ENCODE results near the gene WNT11. TPM values are rescaled to one million over a fixed set of nuclear protein-coding genes. Genes with fewer than 3 reads are reported as not detected.

Gene WNT11
- total RNA-seq, 1 experiment from 2014 or later: not detected

DNA sequence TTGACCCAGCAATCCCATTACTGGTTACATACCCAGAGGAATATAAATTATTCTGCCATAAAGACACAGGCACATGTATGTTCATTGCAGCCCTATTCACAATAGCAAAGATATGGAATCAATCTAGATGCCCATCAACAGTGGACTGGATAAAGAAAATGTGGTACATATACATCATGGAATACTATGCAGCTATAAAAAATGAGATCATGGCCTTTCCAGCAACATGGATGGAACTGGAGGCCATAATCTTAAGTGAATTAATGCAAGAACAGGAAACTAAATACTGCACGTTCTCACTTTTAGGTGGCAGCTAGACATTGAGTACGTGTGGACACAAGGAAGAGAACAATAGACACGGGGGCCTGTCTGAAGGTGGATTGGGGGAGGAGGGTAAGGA is 15.1 kb upstream of the WNT11 start:
- Histone ChIP-seq H2BK20ac (ENCODE audit: low read depth, low read length, poor library complexity, severe bottlenecking) (no peak overlapping the region), H3K79me1 (ENCODE audit: insufficient read depth, low read depth, low read length, poor library complexity, severe bottlenecking) (no peaks in the 10 kb centered on the region), H2AFZ (ENCODE audit: low read length) (no peak overlapping the region), H3K27ac (ENCODE audit: insufficient read length, low read depth, low read length) (no peak overlapping the region), H3K79me2 (ENCODE audit: insufficient read depth, low read length) (no peaks in the 10 kb centered on the region), H2BK5ac (ENCODE audit: insufficient read length, low read length) (no peak overlapping the region), H2BK15ac (ENCODE audit: low read depth, low read length) (no peak overlapping the region), H3K4ac (ENCODE audit: low read depth, low read length) (no peak overlapping the region), H3K27me3 (ENCODE audit: insufficient read depth, low read length) (no peaks in the 10 kb centered on the region), H2BK120ac (ENCODE audit: low read depth, low read length, poor library complexity, severe bottlenecking) (no peak overlapping the region), H4K91ac (ENCODE audit: insufficient read length, low read depth, low read length) (no peak overlapping the region), H2BK12ac (ENCODE audit: insufficient read length, low read depth, low read length) (no peak overlapping the region), H3K23ac (ENCODE audit: insufficient read length, low read depth, low read length) (no peak overlapping the region), H3K4me2 (ENCODE audit: insufficient read depth, insufficient read length, low read length) (no peak overlapping the region), H3T11ph (ENCODE audit: low read length) (no peak overlapping the region), H3K23me2 (ENCODE audit: insufficient read length, low read depth, low read length, poor library complexity, severe bottlenecking) (no peaks in the 10 kb centered on the region), H3K4me1 (ENCODE audit: insufficient read depth, low read length) (0 out of 2 replicates have a peak, but pooled peaks cover under 1% of the 10 kb centered on the region), H3K18ac (ENCODE audit: insufficient read length, low read depth, low read length) (no peak overlapping the region), H4K20me1 (ENCODE audit: control insufficient read depth, insufficient read depth, insufficient read length) (no peaks in the 10 kb centered on the region), H3K56ac (ENCODE audit: insufficient read length, low read depth, low read length) (no peak overlapping the region), H3K9ac (ENCODE audit: extremely low read depth, insufficient read length, low read length) (no peak overlapping the region), H3K14ac (ENCODE audit: insufficient read depth, low read length) (no peak overlapping the region), H4K8ac (replicated peaks; ENCODE audit: insufficient read length, low read depth, low read length) (no peak overlapping the region), H2AK5ac (ENCODE audit: insufficient read length, low read length) (no peak overlapping the region), H3K9me3 (ENCODE audit: control insufficient read depth, low read depth, low read length) (no peaks in the 10 kb centered on the region), H4K5ac (ENCODE audit: insufficient read length, low read depth, low read length) (no peak overlapping the region)
- no peak for DNase-seq
- H3K27me3 Mint-ChIP-seq (ENCODE audit: low read depth): peaks cover 21% of the 10 kb centered on the region
- H3K9me3 Mint-ChIP-seq: no peaks in the 10 kb centered on the region
- TF ChIP-seq, protein P1, sequence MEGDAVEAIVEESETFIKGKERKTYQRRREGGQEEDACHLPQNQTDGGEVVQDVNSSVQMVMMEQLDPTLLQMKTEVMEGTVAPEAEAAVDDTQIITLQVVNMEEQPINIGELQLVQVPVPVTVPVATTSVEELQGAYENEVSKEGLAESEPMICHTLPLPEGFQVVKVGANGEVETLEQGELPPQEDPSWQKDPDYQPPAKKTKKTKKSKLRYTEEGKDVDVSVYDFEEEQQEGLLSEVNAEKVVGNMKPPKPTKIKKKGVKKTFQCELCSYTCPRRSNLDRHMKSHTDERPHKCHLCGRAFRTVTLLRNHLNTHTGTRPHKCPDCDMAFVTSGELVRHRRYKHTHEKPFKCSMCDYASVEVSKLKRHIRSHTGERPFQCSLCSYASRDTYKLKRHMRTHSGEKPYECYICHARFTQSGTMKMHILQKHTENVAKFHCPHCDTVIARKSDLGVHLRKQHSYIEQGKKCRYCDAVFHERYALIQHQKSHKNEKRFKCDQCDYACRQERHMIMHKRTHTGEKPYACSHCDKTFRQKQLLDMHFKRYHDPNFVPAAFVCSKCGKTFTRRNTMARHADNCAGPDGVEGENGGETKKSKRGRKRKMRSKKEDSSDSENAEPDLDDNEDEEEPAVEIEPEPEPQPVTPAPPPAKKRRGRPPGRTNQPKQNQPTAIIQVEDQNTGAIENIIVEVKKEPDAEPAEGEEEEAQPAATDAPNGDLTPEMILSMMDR (conservative IDR thresholded peaks at IDR 0.05): no peak
- H3K27ac Mint-ChIP-seq: no peak overlapping the region
- H3K4me1 Mint-ChIP-seq: peaks cover 4 to 29% of the 10 kb centered on the region in 2 experiments; a peak in 3 of 4 replicates
- H3K4me3 Mint-ChIP-seq: no peak overlapping the region
- no CpG with 5 or more reads among the region's 3 CpGs for WGBS (ENCODE audit: extremely low coverage, insufficient read length, low lambda C conversion rate)
- H3K36me3 Mint-ChIP-seq (ENCODE audit: insufficient read depth in 1 of 3, low read depth in 3 of 3): no peaks in the 10 kb centered on the region
